DND-41 (cell line): ENCODE measurements around the gene HS2ST1.

Source experiments
- ATAC-seq: fragments of 200-7000 bp; cut with Tn5 transposase; 3 replicates; pipeline ENCODE4 v1.9.1; 2021; ENCODE audit warnings: low read depth; ENCODE audit not compliant: insufficient read depth
- DNase-seq: peaks from one replicate; pipeline ENCODE4 v3.0.0-alpha.2; 2020
- H2AFZ ChIP-seq: 2 replicates; pipeline ENCODE4 v1.6.0; 2012; ENCODE audit warnings: low read depth, low read length
- H3K27ac ChIP-seq: 2 replicates; pipeline ENCODE4 v1.5.1; 2012; ENCODE audit warnings: low read length, inconsistent platforms
- H3K27me3 ChIP-seq: fragments of 200-600 bp; sonication (generic); 2 replicates; pipeline ENCODE4 v1.6.0; 2012; ENCODE audit warnings: low read length, mild to moderate bottlenecking, inconsistent platforms; ENCODE audit not compliant: insufficient read depth, poor library complexity
- H3K36me3 ChIP-seq: 2 replicates; pipeline ENCODE4 v1.5.1; 2012; ENCODE audit warnings: low read length, inconsistent platforms; ENCODE audit not compliant: insufficient read depth
- H3K4me1 ChIP-seq: 2 replicates; pipeline ENCODE4 v1.5.1; 2012; ENCODE audit warnings: mild to moderate bottlenecking, low read length; ENCODE audit not compliant: insufficient read depth
- H3K4me2 ChIP-seq: 2 replicates; pipeline ENCODE4 v1.6.0; 2012; ENCODE audit warnings: mild to moderate bottlenecking, moderate library complexity, low read length, inconsistent platforms; ENCODE audit not compliant: insufficient read depth
- H3K4me3 ChIP-seq, 2 experiments: fragments of 200-600 bp in 1 of 2; shearing (Covaris generic) in 1 of 2; 2 replicates each; pipeline ENCODE4 v1.5.1; 2012 to 2016; ENCODE audit warnings: inconsistent platforms in 2 of 2, low read length in 2 of 2, mild to moderate bottlenecking in 2 of 2, low read depth in 1 of 2, moderate library complexity in 1 of 2
- H3K79me2 ChIP-seq: 2 replicates; pipeline ENCODE4 v1.6.0; 2012; ENCODE audit warnings: low read length, inconsistent platforms; ENCODE audit not compliant: insufficient read depth
- H3K9ac ChIP-seq: 2 replicates; pipeline ENCODE4 v1.6.0; 2012; ENCODE audit warnings: low read depth, mild to moderate bottlenecking, inconsistent platforms, low read length, moderate library complexity
- H3K9me3 ChIP-seq: 2 replicates; pipeline ENCODE4 v1.5.1; 2012; ENCODE audit warnings: low read length, moderate library complexity, mild to moderate bottlenecking, inconsistent platforms; ENCODE audit not compliant: insufficient read depth, severe bottlenecking
- H4K20me1 ChIP-seq: 2 replicates; pipeline ENCODE4 v1.6.0; 2012; ENCODE audit warnings: low read length; ENCODE audit not compliant: insufficient read depth
- CTCF ChIP-seq: IDR thresholded peaks from 2 replicates; pipeline ENCODE4 v1.5.1; 2012; ENCODE audit warnings: borderline replicate concordance, low read length, moderate library complexity, mild to moderate bottlenecking; ENCODE audit not compliant: poor library complexity, severe bottlenecking; ENCODE audit errors: extremely low read depth
- EZH2 ChIP-seq: IDR thresholded peaks from 3 replicates; pipeline ENCODE4 v1.6.1; 2012; ENCODE audit warnings: borderline replicate concordance, low read depth, mild to moderate bottlenecking, moderate library complexity, low read length, inconsistent platforms; ENCODE audit not compliant: severe bottlenecking

Gene HS2ST1

GRCh38 chr1:86933562-86934377 lies 19.3 kb downstream of the HS2ST1 start:
- H3K4me1 ChIP-seq = no peaks in the 10 kb centered on the region
- no peak overlapping the region for H3K4me3 ChIP-seq
- ATAC-seq (peak; percentile 55; the same call in 2 of the 3 replicates), DNase-seq (no peak)
- H3K9ac ChIP-seq = no peak overlapping the region
- H3K27ac ChIP-seq = no peak overlapping the region
- peaks cover 73% of the 10 kb centered on the region for H3K79me2 ChIP-seq
- H3K4me2 ChIP-seq = no peak overlapping the region
- peaks cover 8% of the 10 kb centered on the region; the same call in 1 of the 2 replicates for H4K20me1 ChIP-seq
- no peak overlapping the region for H2AFZ ChIP-seq
- TF ChIP-seq EZH2 (no peak), CTCF (no peak)
- no peaks in the 10 kb centered on the region for H3K36me3 ChIP-seq
- no peaks in the 10 kb centered on the region for H3K9me3 ChIP-seq
- no peaks in the 10 kb centered on the region for H3K27me3 ChIP-seq

- H3K4me3 ChIP-seq = no peak overlapping the region
Observed at GRCh38 chr1:86938450-86938849, 24.0 kb downstream of the HS2ST1 start.

GRCh38 chr1:86938855-86939254 lies 24.4 kb downstream of the HS2ST1 start:
- Histone ChIP-seq H3K4me2 (no peak overlapping the region), H4K20me1 (peaks cover 18% of the 10 kb centered on the region; the same call in 1 of the 2 replicates), H3K9me3 (no peaks in the 10 kb centered on the region), H3K27ac (no peak overlapping the region), H3K27me3 (no peaks in the 10 kb centered on the region), H3K9ac (no peak overlapping the region), H2AFZ (no peak overlapping the region), H3K4me3 (no peak overlapping the region), H3K4me1 (no peaks in the 10 kb centered on the region), H3K36me3 (no peaks in the 10 kb centered on the region), H3K79me2 (peaks cover 60% of the 10 kb centered on the region)
- TF ChIP-seq EZH2 (no peak), CTCF (no peak)
- DNase-seq (no peak), ATAC-seq (no peak)

More at GRCh38 chr1:86938450-86938849, 24.0 kb downstream of the HS2ST1 start:
- H3K79me2 ChIP-seq = peaks cover 64% of the 10 kb centered on the region
- ATAC-seq (no peak), DNase-seq (no peak)
- peaks cover 18% of the 10 kb centered on the region; the same call in 1 of the 2 replicates for H4K20me1 ChIP-seq
- H3K36me3 ChIP-seq = no peaks in the 10 kb centered on the region
- no peak overlapping the region for H3K27ac ChIP-seq
- no peak overlapping the region for H3K9ac ChIP-seq
- H3K4me1 ChIP-seq = no peaks in the 10 kb centered on the region
- no peaks in the 10 kb centered on the region for H3K27me3 ChIP-seq
- no peak overlapping the region for H3K4me2 ChIP-seq
- no peak overlapping the region for H2AFZ ChIP-seq
- TF ChIP-seq CTCF (no peak), EZH2 (no peak)
- H3K9me3 ChIP-seq = no peaks in the 10 kb centered on the region
